WI38 (cell line): ENCODE measurements around the gene TNFRSF11A.

Experiments used
- H3K4me3 ChIP-seq: 2 replicates; pipeline ENCODE4 v1.5.1; 2011; ENCODE audit warnings: low read depth, mild to moderate bottlenecking, control low read depth, low read length
- CTCF ChIP-seq: IDR thresholded peaks from 2 replicates; pipeline ENCODE4 v1.5.1; 2012; ENCODE audit warnings: low read depth, mild to moderate bottlenecking, control low read depth, low read length

Gene TNFRSF11A

GRCh38 chr18:62301322-62301721 lies 23.8 kb upstream of the TNFRSF11A start:
- no peak overlapping the region for H3K4me3 ChIP-seq
- no peak for TF ChIP-seq CTCF

- no peak for TF ChIP-seq CTCF
- H3K4me3 ChIP-seq: no peak overlapping the region
Observed at GRCh38 chr18:62312851-62313250, 12.3 kb upstream of the TNFRSF11A start.

GRCh38 chr18:62318228-62319180 lies 6.6 kb upstream of the TNFRSF11A start:
- H3K4me3 ChIP-seq: no peak overlapping the region
- TF ChIP-seq CTCF: no peak

GRCh38 chr18:62321201-62321600 lies 3.9 kb upstream of the TNFRSF11A start:
- no peak overlapping the region for H3K4me3 ChIP-seq
- no peak for TF ChIP-seq CTCF

- H3K4me3 ChIP-seq: no peak overlapping the region
- TF ChIP-seq CTCF: no peak
Observed at GRCh38 chr18:62323483-62324180, 1.5 kb upstream of the TNFRSF11A start.

GRCh38 chr18:62324181-62324828 lies 805 bp upstream of the TNFRSF11A start:
- no peak overlapping the region for H3K4me3 ChIP-seq
- TF ChIP-seq CTCF: no peak
